ENCODE results near the gene GRK3.

Gene GRK3

GRCh38 chr22:25626624-25626990 lies 62.1 kb downstream of the GRK3 start:
- DNase-seq (ENCODE audit: low spot score): no peak

DNA sequence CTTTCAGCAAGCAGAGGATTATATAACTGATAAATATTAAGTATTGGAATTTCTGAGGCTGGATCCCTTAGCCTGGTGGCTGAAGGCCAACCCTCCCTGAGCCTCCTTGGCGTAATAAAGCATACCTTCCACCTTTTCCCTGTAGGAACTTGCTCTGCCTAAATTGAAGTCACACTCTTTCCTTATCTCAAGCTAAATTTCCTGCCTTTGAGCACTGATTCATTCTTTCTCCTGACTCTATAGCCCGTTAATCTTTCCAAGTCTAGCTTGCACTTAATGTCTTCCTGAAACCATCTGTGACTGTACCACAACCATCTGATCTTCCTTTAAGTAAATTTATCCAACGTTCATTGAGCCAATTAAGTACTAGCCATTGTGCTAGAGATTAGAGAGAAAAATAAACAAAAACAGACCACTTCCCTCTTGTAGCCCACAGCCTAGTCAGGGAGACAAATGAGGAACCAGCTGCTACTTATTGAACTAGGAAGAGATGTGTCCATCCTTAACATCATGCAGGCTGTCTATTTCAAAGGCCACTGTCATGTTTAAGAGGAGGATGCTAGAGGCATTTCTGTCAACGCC lies 62.9 kb downstream of the GRK3 start:
- no peak for DNase-seq (ENCODE audit: low spot score)

DNA sequence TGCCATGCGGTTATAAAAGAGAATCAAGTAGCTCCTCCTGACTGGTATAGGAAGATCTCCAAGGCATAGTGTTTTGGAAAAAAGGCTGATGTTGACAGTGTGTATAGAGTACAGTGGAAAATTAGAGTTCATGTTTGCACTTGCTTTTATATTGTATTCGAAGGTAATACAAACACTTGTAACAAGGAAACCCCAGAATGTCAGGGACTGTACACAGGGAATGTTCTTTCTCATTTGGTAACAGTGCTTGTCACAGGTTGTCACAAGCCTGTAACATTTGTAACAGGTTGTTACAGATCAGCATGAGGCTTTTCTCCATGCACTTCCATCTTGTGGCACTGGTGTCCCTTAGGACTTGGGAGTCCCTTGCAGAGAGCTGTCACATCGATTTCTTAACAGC lies 64.0 kb downstream of the GRK3 start:
- DNase-seq (ENCODE audit: low spot score): no peak

GRCh38 chr22:25629613-25630012 lies 65.1 kb downstream of the GRK3 start:
- no peak for DNase-seq (ENCODE audit: low spot score)

DNA sequence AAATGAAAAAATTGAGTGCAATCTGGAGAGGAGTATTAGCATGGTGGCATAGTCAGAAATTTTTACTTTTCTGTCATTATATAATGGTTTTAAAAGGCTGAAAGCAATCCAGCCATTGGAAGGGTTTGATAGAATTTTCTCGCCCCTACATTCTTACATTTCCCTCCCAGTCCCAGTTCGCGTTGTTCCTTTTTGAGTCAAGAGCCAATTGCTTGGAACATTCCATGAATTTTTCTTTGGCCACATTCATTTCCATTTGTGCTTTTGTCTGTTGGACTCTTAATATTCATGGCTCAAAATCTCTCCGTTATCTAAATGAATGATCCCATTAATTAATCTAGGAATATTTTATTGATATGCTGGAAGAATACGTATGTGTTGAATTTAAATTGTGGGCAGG lies 66.0 kb downstream of the GRK3 start:
- no peak for DNase-seq (ENCODE audit: low spot score)

DNA sequence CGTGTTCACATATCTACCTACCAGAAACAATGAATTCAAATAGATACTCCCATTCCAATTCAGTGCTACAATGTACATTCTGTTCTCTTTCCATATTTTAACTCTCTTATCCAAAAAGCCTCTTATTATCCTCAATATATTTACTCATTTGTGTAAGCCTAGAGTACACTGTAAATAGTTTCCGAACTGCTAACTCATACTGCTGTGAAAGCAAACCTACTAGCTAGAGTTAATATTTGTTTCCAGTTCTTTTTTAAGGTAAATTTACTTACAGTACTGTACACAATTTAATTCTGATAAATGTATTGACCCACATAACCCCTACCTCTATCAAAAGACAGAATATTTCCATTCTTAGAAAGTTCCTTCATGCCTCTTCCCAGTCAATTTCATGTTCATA lies 71.8 kb downstream of the GRK3 start:
- no peak for DNase-seq (ENCODE audit: low spot score)

- DNase-seq (ENCODE audit: low spot score): no peak
Measured at GRCh38 chr22:25637032-25637431, 72.6 kb downstream of the GRK3 start.

DNA sequence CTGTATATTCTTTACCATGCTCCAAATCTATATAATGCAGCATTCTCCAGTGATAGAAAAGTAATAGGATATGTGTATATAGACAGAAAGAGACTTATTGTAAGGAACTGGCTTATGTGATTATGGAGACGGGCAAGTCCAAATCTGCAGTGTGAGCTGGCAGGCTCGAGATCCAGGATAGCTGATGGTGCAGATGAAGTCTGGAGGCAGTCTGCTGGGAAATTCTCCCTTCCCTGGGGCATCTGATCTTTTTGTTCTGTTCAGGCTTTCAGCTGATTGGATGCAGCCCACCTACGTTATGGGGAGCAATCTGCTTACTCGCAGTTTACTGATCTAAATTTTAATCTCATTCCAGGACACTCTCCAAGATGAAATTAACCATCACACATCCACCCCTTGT lies 73.2 kb downstream of the GRK3 start:
- no peak for DNase-seq (ENCODE audit: low spot score)

DNA sequence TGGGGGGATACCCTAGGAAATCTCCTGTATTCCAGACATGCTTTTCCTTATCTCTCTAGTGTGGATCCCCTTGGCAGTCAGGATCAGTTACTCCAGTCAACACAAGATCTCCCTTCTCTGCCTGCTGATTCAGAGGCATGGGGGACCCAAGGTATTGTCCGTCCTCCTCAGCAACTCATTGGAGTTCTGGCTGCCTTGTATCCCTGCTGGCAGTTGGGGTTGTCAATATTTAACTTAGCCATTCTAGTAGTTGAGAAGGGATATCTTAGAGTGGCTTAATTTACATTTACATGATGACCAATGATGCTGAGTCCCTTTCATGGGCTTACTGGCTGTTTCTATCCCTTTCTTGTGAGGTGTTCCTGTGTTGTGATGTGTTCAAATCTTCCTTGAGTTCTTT lies 74.2 kb downstream of the GRK3 start:
- DNase-seq (ENCODE audit: low spot score): no peak

DNA sequence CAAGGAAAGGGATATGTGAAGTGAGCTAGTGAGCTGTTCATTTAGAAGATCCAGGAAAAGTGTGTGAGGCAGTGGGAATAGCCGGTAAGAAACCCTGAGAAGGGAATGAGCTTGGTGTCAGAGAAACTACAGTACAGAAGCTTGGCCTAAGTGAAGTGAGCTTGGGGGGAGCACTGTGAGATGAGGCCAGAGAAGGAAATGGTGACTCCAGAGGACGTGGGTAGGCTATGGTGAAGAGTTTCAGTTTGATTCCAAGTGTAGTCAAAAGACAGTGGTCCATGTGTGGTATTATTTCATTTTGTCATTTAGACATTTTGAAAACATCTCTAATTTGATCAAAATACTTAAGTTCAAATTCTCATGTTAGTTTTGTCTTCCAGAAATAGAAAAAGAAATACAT lies 77.2 kb downstream of the GRK3 start:
- DNase-seq (ENCODE audit: low spot score): no peak

GRCh38 chr22:25643232-25644000 lies 78.9 kb downstream of the GRK3 start:
- no peak for DNase-seq (ENCODE audit: low spot score)

- DNase-seq (ENCODE audit: low spot score): no peak
Measured at GRCh38 chr22:25644122-25644521, 79.6 kb downstream of the GRK3 start.

DNA sequence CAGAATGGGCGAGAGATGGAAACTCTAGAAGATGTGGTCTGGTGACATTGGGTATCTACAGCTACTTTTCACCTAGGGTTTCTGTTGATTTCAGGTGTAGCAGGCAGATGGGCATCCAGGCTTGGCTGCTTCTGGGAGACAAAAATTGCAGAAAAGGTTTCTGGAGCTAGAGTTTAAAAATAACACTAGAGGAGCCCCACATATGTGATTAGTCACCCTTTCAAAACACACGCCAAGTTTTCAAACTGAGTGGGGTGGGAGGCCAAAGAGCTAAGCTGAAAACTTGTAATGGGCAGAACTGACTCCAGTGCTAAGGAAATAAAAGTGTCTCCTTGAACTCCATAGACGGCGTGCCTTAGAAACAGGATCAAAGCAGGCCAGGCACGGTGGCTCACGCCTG lies 80.8 kb downstream of the GRK3 start:
- DNase-seq (ENCODE audit: low spot score): no peak

GRCh38 chr22:25645964-25646363 lies 81.5 kb downstream of the GRK3 start:
- DNase-seq (ENCODE audit: low spot score): no peak

DNA sequence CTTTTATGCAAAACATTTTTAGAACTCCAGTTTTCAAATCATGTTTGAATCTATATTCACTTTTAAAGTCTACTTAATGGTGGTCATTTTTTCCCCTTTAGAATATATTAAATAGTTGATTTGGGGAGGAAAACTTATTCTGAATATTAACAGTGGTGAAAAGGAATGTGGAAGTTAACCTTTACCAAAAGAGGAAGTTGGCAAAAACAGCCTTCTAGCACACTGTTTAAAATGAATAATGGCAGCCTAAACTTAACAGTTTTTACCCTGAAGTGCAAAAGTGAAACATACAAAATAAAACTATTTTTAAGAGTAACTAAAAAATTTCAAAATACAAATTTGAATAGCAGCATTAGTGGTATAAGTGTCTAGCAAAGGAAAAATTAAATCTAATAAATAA lies 86.4 kb downstream of the GRK3 start:
- DNase-seq (ENCODE audit: low spot score): no peak

GRCh38 chr22:25651332-25652085 lies 87.0 kb downstream of the GRK3 start:
- no peak for DNase-seq (ENCODE audit: low spot score)

DNA sequence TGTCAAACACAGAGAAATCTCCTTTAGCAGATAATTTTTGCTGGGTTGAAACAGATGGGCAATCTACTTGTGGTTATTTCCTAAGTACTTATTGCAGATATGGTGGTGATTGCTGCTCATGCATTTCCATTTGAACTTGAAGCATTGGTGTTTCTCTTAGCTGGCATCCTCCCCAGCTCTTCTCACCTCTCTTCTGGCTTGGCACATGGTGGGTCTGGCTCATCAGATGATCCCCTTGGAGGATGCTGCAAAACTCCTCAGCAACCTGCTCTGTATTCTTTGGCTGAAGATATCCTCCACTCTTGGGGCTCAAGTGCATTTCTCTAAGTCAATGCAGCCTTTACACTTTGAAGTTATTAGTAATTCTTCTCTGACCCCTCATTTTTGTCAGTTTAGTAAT lies 90.2 kb downstream of the GRK3 start:
- DNase-seq (ENCODE audit: low spot score): no peak

DNA sequence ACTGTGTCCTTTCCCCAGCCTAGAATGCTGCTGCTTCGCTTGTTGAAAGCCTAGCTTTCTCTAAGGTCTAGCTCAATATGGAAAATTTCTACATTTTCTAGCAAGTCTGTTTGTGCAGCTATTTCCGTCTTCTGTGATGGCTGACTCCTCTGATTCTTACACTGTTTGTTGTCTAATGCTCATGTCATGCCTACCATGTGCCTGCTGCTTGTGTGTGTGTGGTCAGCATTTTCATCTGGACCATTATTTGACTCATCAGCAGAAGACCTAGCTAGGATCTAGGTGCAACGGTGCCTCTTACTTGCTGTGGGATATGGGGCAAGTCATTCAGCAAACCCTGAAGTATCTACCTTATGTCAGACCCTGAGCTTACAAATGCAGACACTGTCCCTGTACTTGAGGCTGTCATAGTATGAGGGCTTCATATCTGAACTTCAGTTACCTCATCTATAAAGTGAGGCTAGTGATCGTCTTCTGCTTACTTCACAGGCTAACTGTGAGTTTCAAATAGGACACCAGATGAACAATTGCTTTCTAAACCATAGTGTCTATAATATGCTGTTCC lies 91.0 kb downstream of the GRK3 start:
- DNase-seq (ENCODE audit: low spot score): no peak

DNA sequence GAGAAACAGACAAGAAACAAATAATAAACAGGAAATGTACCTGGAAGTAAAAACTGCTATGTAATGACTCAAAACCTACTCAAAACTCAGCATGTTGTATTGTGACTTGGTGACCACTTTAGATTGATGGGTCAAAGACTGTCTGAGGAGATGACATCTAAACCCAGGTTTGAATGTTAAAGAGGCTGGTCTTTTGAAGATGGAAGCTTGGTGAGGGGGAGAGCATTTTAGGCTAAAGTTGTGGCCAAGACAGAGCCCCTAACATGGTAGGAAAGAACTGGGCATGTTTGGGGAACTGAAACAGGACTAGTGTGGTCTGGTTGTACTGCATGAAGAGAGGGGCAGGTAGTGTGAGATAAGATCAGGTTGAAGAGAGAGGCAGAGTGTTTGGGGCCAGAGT lies 92.2 kb downstream of the GRK3 start:
- DNase-seq (ENCODE audit: low spot score): no peak

GRCh38 chr22:25658633-25659032 lies 94.2 kb downstream of the GRK3 start:
- DNase-seq (ENCODE audit: low spot score): no peak

DNA sequence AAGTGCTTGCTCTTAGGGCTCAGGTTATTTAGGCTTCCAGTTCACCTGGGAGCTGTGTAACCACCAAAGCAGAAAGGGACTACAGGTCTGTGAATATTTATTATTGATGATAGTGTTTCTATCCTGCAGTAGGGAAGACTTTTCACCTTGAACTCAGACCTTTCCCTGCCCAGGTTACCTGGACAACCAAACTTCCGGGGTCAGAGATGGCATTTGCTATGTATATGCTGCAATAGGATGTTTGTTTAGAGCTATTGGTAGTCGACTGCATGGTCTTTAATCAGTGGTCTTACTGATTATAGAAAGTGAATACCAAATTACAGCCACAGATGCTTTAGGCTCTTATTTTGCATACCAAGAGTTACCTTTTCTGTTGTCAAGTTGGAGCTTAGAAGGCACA lies 94.9 kb downstream of the GRK3 start:
- DNase-seq (ENCODE audit: low spot score): no peak

- DNase-seq (ENCODE audit: low spot score): no peak
Measured at GRCh38 chr22:25660336-25660735, 95.9 kb downstream of the GRK3 start.

DNA sequence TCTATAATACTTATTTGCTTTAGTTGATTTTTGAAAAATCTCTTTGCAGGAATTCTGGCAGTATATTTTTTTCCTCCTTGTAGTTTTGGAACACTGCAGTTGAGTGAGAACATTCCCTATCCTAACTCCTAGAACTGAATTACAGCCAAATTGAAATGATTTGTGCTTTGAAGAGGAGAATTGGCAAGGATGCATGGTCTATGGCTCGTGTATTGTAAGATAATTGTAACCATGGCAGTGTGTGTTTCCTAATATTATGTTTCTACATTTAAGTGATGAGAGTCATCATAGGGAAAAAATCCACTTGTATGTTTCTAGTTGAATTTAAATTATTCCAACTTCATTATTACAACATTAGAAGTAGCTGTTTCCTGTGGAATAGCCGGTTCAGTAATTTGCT lies 96.6 kb downstream of the GRK3 start:
- DNase-seq (ENCODE audit: low spot score): no peak

All from kidney capillary endothelial cell (primary cell).